Globus pallidus (tissue), 1 donor: ENCODE measurements around the gene GPR27.

Source experiments
- DNase-seq: peaks from one replicate; pipeline ENCODE4 v3.0.0-alpha.2; 2015; ENCODE audit warnings: low spot score

GPR27 gene

DNA sequence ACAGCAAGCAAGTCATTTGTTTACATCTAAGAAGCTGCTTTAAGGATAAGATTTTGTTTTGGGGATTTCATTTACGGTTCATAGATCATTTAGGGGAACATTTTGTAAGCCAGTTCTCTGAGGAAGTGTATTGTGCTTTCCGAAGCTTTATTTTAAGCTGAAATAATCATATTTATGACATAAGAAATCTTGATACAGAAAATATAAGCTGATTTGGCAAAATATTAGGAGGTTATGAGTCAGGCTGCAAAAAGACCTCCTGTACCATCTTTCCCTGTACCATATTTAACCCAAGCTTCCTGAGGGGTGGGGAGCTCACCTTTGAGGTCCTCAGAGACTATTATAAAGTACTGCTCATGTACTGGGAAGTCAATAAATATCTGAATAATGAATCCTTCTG, 20.3 kb upstream of the GPR27 start:
- DNase-seq: no peak

DNA sequence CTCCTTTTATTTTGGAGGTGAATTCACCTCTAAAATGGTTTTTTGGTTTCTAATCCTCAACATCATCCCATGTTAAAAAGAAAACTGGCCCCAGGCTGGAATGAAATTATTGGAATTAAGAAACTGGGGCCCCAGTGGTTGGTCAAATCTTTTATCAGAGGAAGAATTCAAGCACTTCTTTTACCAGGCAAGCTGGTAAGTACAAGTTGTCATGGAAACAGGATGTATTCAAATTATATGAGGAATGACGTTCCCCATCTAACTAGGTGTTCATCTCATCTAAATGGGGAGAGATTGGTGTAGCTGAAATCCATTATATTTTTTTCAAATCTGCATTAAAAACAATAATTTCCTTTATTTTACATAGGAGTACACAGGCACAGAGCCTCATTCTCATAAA, 18.8 kb upstream of the GPR27 start:
- DNase-seq: no peak

DNA sequence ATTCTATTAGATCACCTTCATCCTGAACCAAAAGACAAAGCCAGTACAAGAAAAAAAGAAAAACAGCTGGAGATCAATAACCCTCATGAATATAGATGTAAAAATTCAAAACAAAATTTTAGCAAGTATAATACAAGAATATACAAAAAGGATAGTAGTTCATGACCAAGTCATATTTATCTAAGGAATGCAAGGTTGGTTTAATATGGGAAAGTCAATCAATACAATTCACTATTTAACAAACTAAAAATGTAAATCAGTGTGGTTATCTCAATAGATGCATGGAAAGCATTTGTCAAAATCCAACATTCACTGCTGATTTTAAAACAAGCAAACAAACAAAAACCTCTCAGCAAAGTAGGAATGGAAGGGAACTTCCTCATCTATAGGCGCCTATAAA, 11.0 kb upstream of the GPR27 start:
- no peak for DNase-seq

DNA sequence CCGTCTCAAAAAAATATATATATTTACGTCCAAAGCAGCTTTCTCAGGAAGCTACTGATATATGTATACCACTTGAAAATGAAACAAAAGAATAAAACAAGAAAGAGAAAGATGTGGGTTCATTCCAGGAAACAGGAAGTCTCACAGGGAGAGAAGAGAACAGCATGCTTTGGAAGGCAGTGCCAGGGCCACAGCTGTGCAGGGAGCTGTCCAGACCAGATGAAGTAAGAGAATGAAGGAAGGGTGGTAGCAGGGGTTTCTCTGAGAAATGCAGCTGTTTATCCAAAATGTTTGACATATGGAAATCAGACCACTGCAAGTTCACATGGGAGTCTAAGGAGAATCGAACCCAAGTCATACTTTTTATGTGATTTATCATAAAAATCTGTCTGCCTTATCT, 8.9 kb upstream of the GPR27 start:
- no peak for DNase-seq

DNA sequence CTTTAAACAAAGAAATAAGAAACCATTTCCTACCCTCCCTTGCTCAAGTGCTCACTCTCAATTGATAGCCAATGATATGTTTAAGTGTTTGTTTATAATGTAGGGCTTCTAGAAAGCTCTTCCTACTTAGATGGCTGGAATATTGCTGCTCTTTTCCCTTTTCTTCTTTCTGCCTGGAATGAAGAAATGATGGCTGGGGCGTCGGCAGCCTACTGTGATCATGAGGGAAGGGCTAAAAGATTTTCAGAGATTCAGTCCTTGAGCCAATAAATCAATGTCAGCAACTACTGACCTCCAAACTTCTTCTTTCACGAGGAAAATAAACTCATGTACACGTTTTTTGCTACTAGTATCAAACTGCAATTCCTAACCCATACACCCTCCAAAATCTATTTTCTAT, 2.1 kb upstream of the GPR27 start:
- no peak for DNase-seq

DNA sequence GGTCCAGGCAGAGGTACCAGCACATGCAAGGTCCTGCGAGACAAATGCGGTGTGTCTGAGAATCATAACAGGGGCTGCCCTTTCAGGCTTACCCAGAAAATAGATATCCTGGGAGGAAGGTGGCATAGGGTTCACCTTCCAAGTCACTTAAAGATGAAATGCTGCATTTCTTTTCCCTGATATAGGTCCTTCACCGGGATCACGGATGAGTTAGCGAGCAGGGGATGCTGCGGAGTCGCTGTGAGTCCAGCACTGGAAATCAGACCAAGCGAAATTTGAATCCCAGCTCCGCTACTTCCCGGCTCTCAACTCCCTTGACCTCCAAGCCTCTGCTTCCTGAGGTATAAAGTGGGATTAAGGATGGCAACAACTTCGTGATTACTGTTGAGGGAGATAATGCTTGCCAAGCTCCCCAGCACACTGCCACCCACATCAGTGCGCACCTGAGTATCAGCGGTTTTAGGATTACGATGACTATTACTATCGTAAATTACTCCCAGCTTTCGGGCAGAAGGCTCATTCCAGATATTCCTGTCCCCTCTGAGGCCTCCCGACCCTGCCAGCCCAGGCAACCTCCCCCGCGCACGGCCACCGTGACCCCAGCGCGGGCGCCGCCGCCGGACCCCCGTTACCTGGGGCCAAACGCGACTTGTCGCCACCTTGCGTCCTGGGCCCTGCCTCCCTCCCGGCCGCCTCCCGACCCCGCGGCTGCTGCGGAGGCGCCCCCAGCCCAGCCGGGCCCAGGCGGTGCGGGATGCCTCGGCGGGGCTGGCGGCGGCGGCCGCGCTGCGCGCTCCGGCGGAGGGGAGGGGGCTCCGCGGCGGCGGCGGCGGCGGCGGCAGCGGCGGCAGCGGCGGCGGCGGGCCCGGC, 589 bp upstream of the GPR27 start:
- DNase-seq: no peak

DNA sequence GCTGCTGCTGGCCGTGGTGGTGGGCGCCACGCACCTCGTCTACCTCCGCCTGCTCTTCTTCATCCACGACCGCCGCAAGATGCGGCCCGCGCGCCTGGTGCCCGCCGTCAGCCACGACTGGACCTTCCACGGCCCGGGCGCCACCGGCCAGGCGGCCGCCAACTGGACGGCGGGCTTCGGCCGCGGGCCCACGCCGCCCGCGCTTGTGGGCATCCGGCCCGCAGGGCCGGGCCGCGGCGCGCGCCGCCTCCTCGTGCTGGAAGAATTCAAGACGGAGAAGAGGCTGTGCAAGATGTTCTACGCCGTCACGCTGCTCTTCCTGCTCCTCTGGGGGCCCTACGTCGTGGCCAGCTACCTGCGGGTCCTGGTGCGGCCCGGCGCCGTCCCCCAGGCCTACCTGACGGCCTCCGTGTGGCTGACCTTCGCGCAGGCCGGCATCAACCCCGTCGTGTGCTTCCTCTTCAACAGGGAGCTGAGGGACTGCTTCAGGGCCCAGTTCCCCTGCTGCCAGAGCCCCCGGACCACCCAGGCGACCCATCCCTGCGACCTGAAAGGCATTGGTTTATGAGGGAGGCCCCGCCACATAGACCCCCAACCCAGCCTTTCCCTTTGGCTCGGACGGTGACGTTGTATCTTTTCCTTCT, 1.1 kb downstream of the GPR27 start:
- DNase-seq: no peak

DNA sequence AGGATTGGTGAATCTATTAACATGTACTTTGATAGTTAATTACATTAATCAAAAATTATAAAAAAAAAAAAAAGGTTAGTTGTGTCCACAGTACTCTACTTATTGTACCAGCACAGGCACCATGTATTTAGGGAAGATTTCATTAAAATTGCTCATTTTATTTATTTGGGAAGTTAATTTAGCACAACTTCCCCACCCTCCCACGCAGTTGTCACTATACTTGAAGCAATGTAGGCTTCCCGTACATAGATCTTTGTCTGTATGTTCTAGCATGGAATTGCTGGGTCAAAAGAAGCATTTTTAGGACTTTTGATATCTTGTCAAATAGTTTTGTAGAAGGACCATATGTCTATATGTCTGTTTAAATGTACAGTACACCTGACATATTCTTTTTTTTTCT, 4.4 kb downstream of the GPR27 start:
- DNase-seq: no peak

DNA sequence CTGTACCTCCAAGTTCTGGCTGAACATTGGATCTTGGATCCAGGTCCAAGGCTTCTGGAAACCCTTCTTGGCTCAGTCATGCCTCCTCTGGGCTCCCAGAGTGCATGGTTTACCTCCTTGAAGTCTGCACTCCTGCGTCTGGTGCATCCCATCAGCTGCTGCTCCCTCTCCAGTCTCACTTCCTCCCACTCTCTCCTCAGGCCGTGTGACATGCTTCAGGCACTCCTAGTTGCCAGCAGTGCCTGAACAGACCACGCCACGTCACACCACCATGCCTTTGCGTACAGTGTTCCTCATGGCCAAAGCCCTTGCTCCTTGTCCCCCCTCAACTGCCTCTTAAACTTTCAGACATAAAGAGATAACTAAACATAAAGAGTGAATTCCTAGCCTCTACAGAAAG, 5.7 kb downstream of the GPR27 start:
- no peak for DNase-seq

DNA sequence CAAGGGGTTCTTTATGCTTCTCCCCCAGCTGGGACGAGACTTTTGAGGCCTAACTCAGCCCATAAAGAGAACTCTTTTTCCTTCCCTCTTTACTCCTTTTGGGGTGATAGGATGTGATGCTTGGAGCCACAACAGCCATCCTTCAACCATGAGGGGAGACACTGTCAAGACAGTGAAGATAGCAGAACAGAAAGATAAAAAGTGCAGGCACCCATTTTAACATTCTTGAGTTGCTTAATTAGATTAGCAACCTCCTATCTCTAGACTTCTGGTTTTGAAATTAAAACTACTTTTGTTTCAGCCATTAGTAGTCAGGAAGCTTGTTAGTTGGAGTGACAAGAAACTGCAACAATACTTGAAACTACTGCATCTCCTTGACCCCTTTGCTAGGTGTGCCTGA, 6.5 kb downstream of the GPR27 start:
- no peak for DNase-seq

DNA sequence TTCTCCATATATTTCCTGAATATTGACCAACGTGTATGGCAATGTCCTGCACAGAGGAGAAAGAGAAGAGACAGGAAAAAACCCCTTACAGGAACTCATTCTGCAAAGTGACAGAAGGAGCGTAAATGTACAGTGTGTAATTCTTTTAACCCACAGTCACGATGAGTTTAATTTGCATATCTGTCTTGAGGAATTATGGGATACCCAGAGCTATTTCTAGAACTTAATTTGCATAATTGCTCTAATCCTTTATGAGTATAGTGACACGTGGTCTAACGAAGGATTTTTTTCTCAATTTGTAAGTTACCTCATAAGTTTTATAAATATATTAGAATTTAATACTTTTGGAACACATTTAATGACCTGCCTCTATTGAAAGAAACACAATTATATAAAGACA, 9.8 kb downstream of the GPR27 start:
- DNase-seq: no peak

DNA sequence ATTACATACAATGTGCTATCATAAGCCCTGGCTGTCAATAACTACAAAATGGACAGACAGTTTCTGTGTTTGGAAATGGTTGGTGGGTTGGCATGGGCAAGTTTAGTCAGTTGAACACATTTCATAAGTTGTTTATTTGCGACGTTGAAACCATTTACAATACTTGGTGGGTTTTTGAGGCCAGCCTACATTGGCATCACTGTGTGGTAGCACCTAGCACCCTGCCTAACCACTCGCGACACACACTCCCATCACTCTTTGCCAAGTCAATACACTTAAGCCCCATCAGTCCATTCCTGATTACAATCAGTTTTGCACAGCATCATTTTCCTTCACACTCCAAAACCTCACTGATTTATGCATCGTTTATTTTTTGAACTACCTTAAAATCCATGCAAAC, 17.5 kb downstream of the GPR27 start:
- no peak for DNase-seq

DNA sequence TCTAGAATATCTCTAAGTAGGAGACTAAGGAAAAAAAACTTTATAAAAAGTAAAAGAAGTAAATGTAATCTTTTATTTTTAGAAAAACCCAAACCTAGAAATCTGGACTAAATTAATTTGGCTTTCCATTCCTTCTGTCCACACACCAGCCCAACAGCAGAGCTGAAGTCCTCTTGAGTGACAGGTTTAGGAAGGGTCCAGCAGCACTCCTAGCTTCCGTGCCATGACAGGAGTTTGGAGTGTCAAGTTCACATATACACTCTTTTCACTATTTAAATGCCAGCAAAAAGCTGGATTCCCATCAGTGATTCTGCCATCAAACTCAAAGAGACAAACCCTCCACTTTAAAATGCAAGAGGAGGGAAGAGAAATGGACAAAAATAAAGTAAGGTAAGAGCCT, 18.2 kb downstream of the GPR27 start:
- DNase-seq: no peak

DNA sequence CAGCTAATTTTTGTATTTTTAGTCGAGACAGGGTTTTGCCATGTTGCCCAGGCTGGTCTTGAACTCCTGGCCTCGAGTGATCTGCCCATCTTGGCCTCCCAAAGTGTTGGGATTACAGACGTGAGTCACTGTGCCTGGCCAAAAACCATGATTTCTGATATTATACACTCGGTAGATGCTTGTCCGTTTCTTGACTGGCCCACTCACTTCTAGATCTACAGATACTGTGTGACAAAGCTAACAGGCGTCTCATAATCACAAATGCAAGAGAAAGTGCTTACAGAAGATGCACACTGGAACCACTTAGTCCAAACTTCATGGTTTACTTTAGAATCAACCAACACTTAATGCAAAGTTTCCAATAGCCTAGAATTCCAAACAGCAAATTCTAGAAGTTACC, 22.9 kb downstream of the GPR27 start:
- no peak for DNase-seq

DNA sequence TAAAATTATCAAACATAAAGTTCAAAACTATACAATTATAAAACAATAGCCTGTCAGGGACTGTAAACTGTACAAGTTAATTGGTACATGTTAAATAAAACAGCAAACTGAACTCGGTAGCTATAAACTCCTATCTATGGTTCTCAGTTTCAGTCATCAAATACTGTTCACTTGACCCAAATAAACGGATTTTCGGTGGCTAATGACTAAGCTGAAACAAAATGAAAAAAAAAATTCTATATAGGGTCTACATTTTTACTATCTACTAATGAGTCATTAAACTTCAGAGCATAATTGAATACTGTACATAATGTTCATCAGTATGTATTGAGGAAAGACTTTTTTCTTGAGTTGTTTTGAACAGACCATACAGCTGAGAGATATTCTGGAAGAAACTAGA, 24.7 kb downstream of the GPR27 start:
- DNase-seq: no peak

DNA sequence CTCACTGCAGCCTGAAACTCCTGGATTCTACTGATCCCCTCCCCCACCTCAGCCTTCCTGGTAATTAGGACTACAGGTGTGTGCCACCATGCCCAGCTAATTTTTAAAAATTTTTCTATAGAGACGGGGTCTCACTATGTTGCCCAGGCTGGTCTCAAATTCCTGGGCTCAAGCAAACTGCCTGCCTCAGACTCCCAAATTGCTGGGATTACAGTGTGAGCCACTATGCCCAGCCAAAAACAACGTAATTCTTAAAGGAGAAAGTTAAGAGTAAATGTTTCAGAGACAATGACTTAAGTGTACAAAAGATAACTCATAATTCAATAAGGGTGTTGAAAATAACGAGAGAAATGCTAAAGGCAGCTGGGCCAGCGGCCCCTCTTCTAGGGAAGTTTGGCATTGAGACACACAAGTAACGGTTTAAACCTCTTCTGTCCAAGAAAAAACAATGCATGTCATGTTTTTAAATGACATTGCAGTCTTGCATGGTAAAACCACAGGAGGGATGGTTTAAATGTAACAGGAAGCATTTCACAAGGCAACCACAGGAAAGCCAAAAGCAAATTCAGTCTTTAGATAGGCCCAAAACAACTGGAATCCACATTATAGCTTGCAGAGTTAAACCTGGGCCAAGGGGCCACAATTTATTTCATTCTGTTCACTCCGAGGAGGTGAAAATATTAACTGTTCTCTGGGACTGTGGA, 26.2 kb downstream of the GPR27 start:
- DNase-seq: no peak

DNA sequence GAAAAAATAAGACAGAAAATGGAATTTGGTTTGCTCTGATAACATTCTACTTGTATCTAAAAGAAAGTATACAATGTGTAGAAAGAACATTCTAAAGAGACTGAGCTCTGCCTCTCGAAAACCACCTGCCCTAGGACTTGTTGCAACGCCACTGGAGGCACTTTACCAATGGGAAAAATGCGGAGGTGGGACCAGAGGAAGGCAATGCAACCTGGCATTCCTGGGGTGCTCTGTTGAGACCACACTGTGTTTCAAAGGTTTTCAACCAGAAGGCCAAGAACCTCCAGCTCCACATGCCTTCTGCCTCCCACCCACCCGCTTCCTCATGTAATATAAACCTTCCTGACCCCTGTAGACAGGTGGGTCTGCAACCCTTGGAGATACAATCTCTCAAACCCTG, 26.8 kb downstream of the GPR27 start:
- no peak for DNase-seq

DNA sequence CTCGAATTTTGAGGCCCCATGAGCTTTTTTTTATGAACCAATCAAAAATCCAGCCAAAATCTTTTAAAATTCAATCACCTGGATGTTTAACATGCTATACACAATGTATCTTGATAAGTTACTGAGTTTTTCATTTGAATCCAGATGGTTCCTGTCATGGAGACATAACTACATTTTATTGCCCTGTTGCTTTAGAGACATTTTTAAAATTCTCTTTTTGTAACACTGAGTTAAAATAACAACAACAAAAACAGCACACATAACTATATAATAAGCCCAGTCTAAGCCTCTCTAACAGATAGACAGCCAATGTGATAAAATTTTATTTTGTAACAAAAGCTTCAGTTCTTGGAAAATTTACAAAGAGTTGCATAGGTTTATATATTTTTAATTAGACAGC, 29.5 kb downstream of the GPR27 start:
- DNase-seq: no peak

DNA sequence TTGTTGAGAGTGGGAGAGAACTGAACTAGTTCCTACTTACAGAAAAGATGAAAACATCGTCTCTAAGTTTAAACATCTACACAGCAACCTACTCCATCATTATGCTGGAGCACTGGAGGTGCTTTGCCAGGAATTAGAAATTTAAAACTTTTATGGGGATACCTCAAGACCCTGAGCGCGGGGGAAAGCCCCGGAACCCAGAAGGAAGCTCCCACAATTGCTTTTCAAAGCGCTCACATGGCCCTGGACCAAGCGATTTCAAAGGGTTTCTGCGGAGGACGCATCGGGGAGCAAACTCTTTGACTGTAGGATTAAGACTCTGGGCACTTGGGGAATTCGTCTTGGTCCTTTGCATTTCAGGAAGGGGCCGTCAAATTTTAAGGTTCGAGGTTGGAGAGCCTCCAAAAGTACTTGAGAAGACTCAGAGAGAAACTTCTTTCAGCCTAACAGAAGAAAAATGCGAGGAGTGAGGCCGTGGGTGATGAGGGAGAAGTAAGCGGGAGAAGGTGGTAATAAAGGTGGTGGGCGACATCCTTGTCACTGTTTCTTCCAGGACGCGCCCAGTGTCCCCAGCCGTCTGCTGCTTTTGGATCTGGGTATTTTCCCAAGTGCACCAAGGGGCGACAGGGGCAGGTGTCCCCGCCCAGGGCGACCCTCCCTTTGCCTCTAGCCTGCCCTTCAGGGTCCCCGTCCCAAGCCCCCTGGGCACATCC, 30.7 kb downstream of the GPR27 start:
- DNase-seq: no peak

DNA sequence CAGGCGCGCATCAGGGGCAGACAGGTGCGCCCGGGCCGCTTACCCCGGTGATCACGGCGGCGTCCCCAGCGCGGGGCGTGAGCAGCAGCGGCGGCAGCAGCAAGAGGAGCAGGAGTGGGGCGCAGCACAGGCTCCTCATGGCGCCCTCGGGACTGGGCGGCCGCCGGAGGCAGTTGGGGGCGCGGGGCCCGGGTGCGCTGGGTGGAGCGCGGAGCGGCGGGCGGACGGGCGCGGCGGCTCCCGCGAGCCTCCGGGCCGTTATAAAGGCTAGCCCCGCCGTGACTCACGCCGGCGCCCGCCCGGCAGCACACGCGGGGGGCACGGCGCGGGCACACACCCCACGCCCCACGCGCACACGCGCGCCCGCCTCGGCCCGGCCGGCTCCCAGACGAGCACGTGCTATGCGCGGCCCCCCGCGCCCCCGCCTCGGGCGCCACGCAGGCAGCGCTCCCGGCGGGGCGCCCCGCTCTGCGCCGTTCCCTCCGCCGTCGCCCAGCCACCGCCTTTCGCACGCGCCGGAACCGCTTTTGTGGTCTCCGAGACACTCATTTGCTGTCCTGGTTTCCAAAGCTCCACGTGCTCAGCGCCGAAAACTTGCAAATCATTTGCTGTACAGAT, 31.4 kb downstream of the GPR27 start, which contains the start of gene PROK2:
PROK2 (minus strand) TSS at position 235 of the 618 bp plus-strand sequence; CDS start at position 139, 96 bp downstream.
- no peak for DNase-seq

DNA sequence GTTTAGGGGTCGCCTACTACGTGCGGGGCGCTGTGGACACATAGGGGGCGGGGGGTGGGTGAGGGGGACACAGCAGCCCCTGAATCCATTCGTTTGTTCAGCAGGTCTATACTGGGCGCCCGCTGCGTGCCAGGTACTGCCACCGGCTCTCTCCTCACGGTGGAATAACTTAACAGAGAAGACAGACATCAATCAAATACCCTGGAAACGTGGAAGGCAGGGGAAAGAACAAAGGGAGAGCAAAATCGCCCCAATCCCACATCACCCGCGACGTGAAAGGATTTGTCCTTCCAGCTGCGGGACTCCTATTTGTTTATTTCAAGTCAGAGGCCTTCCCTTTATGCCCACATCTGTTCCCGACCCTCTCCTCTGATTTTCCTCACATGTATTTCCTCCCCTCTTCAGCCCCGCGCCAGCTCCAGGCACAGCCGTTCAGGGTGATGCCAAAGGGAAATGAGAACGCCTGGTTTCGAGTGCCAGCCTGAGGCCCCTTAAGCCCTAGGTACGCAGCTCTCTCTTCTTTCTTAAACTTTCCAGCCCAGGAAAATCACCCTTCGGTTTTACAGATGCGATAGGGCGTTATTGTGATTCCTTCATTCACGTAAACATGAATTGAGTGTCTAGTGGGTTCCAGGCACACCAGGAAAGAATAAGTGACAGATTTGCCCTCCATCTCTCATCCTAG, 32.0 kb downstream of the GPR27 start:
- no peak for DNase-seq

DNA sequence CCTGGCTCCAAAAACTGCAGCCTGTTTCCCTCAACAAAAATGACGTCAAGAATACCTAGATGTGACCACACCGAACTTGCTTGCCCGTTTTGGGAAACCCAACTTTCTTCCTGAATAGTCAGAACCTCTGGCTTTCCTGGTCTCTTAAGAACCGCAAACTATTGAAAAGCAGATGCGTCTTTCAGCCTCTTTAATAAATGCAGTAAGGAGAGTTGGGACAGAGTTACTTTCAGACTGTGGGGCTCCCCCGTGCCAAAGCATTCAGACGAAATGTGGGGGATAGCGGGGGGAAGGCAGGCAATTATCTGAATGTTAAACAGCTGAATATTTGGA, 32.5 kb downstream of the GPR27 start:
- DNase-seq: no peak
